Body of pancreas (tissue), 4 donors: ENCODE data around the gene SMIM41. TPM values are rescaled to one million over a fixed set of nuclear protein-coding genes. Genes with fewer than 3 reads are reported as not detected.
"Not testable (repeated sequence)": the region's sequence is repeated elsewhere in the genome, so short reads cannot be mapped to it uniquely, and the experiment has no call there.

Experiments used
- ATAC-seq: fragments of 150-250 bp; one replicate; pipeline ENCODE4 v1.9.1; 2016
- DNase-seq, 4 donors: peaks; one replicate each; pipeline ENCODE4 v3.0.0-alpha.2; 2019
- H3K27ac ChIP-seq, 4 donors: fragments of 200-600 bp; sonication (generic); 1 replicate in 3 of 4; 2 replicates in 1 of 4; pipeline versions ENCODE4 v1.5.1 to v1.6.1; 2016 to 2019; ENCODE audit warnings: mild to moderate bottlenecking in 1 of 4, mixed read lengths in 1 of 4, moderate library complexity in 1 of 4
- H3K27me3 ChIP-seq, 2 donors: fragments of 200-600 bp; sonication (generic); one replicate each; pipeline ENCODE4 v1.6.0; 2016; ENCODE audit warnings: mild to moderate bottlenecking in 1 of 2
- H3K36me3 ChIP-seq, 2 donors: fragments of 200-600 bp; sonication (generic); replicated peaks in 1 of 2; 2 replicates each; pipeline ENCODE4 v1.5.1; 2016; ENCODE audit warnings: low read depth in 2 of 2; ENCODE audit not compliant: insufficient read depth in 1 of 2
- H3K4me1 ChIP-seq: fragments of 200-600 bp; sonication (generic); one replicate; pipeline ENCODE4 v1.6.0; 2016
- H3K4me3 ChIP-seq, 2 donors: fragments of 200-600 bp; sonication (generic); 1 replicate in 1 of 2; 2 replicates in 1 of 2; pipeline ENCODE4 v1.5.1; 2016 to 2019
- H3K9me3 ChIP-seq, 3 donors: fragments of 200-600 bp; sonication (generic); 1 replicate in 2 of 3; 2 replicates in 1 of 3; pipeline ENCODE4 v1.5.1; 2016
- POLR2A ChIP-seq, 3 donors: fragments of 450-650 bp; IDR thresholded peaks; one replicate each; pipeline ENCODE4 v1.6.1; 2016; ENCODE audit warnings: antibody characterized with exemption in 3 of 3, mild to moderate bottlenecking in 2 of 3
- WGBS, 2 donors: methylation state at CpG; one replicate each; pipeline ENCODE4 v1.1.5; 2017; 5-methylcytosine and 5-hydroxymethylcytosine counted together
- intact Hi-C: fragments of 100-400 bp; cut with DNase I; formaldehyde crosslinking; loops from one replicate; pipeline ENCODE4 v1.15.1; 2023
- total RNA-seq, 2 donors: library from RNA; depleted of rRNA; stranded (reverse); fragments of >200 nt; gene quantifications; one replicate each; pipeline ENCODE4 v1.1.0, GENCODE V29; 2016
- TF ChIP-seq, protein P1 (sequence below), 7 experiments: fragments of 450-650 bp in 4 of 7; fragments of 200-600 bp in 3 of 7; sonication (generic) in 3 of 7; IDR thresholded peaks; one replicate each; pipeline ENCODE4 v1.5.1; 2016 to 2019; ENCODE audit warnings: antibody characterized with exemption in 7 of 7

Gene SMIM41
- total RNA-seq, 2 donors from 2014 or later, result 0.26 to 0.66 TPM

DNA sequence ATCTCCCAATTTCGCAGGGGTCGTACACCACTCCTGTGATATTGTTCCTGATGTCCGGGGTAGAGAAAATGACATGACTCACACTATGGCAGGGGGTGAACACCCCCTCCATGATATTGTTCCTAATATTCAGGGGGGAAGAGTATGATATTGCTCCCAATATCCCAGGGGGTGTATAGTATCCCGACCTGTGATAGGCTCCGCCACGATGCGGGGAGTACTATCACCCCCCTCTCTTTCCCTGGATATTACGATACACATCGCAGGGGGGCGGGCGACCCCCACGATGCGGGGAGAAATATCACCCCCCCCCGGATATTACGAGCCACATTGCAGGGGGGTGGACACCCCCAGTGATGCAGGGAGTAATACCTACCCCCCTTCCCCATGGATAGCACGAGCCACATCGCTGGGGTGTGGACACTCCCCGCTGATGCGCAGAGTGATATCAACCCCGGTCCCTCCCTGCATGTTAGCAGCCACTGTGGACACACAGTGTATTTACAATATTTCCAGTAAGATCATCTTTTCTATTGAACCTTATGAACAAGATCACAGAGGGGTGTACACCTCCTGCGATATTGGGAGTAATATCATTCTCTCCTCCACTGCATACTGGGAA is 17.7 kb downstream of the SMIM41 start:
- no peak for ATAC-seq
- intact Hi-C loops, result no loop called here

DNA sequence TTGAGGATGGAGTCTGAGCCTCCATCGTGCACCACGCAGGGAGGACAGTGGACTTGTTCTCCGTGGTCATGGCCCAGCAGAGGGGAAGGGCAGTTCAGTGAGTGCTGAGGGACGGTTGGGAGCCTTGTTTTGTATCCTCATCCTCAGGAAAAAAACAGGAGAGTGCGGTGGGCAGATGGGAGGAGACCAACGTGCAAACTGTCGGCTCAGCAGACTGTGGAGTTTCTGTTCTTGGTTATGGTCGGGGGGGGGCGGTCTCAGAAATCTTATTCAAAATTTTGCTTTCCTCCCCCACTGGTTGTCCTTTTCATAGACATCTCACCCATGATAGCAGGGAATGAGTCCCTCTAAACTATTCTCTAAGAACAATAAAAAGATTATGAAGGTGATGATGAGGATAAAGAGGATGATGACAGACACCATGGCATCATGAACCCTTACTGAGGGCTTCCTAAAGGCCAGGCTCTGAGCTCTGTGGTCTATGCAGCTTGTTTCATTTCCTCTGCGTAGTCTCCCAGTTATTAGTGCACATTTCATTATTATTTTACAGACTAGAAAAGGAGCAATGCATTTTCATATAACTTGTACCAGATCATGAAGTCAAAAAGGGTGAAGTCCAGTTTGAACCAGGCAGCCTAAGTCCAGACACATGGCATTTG is 25.1 kb downstream of the SMIM41 start:
- DNase-seq, H3K9me3 ChIP-seq, ATAC-seq, H3K4me3 ChIP-seq, H3K36me3 ChIP-seq, H3K4me1 ChIP-seq, intact Hi-C loops, H3K27me3 ChIP-seq, H3K27ac ChIP-seq: not testable (repeated sequence)
- 62 to 66% methylated on average over 10 of the region's 10 CpGs for WGBS, 2 donors

More for the DNA sequence above, 17.7 kb downstream of the SMIM41 start:
- no peaks in the 10 kb centered on the region for H3K27me3 ChIP-seq
- H3K36me3 ChIP-seq, result no peaks in the 10 kb centered on the region
- no peak for DNase-seq
- H3K27ac ChIP-seq, result no peak overlapping the region
- TF ChIP-seq, protein P1, sequence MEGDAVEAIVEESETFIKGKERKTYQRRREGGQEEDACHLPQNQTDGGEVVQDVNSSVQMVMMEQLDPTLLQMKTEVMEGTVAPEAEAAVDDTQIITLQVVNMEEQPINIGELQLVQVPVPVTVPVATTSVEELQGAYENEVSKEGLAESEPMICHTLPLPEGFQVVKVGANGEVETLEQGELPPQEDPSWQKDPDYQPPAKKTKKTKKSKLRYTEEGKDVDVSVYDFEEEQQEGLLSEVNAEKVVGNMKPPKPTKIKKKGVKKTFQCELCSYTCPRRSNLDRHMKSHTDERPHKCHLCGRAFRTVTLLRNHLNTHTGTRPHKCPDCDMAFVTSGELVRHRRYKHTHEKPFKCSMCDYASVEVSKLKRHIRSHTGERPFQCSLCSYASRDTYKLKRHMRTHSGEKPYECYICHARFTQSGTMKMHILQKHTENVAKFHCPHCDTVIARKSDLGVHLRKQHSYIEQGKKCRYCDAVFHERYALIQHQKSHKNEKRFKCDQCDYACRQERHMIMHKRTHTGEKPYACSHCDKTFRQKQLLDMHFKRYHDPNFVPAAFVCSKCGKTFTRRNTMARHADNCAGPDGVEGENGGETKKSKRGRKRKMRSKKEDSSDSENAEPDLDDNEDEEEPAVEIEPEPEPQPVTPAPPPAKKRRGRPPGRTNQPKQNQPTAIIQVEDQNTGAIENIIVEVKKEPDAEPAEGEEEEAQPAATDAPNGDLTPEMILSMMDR (IDR thresholded peaks at IDR 0.05), result no peak
- TF ChIP-seq POLR2A (IDR thresholded peaks at IDR 0.05), result no peak
- WGBS, 2 donors, result 64 to 65% methylated on average over 20 to 21 of the region's 21 CpGs
- H3K4me1 ChIP-seq, result peaks cover 17% of the 10 kb centered on the region
- no peak overlapping the region for H3K4me3 ChIP-seq
- H3K9me3 ChIP-seq, result no peaks in the 10 kb centered on the region

DNA sequence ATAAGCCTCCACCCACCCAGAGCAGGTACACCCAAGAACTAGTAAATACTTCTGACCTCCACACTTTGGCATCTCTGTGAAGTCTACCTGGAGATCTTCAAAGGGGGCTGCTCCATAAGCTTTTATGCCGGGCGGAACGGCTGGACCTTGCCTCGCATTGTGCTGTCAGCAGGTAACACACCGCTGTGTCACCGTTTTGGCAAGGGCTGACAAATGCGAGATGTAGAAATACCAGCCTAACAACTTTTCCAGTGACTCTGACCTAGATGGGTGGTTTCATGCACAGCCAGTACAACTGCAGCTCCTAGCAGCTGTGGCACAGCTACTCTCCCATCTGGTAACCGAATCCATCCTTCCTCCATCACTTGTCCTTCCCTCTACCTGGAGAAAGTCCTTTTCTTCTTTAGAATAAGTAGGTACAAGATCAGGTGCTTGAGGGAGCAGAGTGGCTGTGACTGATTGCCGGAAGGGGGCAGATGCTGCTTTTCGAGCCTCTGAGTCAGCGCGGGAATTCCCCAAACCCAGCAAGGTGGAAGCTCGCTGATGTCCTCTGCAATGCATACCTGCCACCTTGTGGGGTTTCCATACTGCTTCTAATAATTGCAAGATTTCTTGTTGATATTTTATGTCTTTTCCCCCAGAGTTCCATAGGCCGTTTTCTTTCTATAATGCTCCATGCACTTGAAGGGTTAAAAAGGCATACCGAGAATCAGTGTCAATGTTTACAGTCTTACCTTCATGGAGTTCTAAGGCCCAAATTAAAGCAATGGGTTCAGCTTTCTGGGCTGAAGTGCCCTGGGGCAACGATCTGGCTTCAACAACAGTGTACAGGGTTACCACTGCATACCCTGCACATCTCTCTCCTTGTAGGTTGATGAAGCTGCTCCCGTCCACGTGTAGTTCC is 37.0 kb downstream of the SMIM41 start:
- H3K9me3 ChIP-seq, H3K4me3 ChIP-seq, H3K36me3 ChIP-seq, ATAC-seq, H3K27me3 ChIP-seq, intact Hi-C loops: not testable (repeated sequence)
- TF ChIP-seq POLR2A (IDR thresholded peaks at IDR 0.05), result peak in 2 of 3 donors; percentile 37 to 59
- TF ChIP-seq, protein P1 (IDR thresholded peaks at IDR 0.05), result peak in 6 of 7 experiments; percentile 21 to 64 (median 41)
- 19 to 24% methylated on average over 15 to 18 of the region's 18 CpGs for WGBS, 2 donors
- peak; percentile 87 to 95 (median 92) for DNase-seq
- H3K27ac ChIP-seq, result peak overlapping the region; percentile 52 to 86 (median 75)
- peaks cover 36% of the 10 kb centered on the region for H3K4me1 ChIP-seq

DNA sequence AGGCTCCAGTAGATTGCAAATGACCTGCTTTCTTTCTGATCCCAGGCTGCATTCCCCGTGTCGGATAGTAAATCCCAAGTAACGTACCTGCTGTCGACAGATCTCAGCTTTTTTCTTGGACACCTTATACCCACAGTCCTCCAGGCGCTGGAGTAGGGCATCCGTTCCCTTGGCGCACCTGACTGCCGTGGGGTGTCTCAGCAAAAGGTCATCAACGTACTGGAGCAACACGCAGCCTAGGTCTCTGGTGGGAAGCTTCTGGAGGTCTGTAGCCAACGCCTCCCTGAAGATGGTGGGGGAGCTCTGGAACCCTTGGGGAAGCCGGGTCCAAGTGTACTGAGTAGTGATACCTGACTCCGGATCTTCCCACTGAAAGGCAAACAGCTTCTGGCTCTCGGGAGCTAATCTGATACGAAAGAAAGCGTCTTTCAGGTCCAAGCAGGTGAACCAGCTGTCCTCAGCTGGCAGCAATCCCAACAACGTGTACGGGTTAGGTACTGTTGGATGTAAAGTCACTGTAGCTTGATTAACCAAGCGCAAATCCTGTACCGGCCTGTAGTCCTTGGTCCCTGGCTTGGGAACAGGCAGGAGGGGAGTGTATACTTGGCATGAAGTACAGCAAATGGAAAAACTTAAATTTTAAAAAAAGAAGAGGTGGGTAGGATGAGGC is 38.4 kb downstream of the SMIM41 start:
- peaks cover 40% of the 10 kb centered on the region for H3K4me1 ChIP-seq
- H3K4me3 ChIP-seq, H3K9me3 ChIP-seq, intact Hi-C loops, H3K27me3 ChIP-seq, ATAC-seq, H3K36me3 ChIP-seq, H3K27ac ChIP-seq: not testable (repeated sequence)
- WGBS, 2 donors, result 82 to 83% methylated on average over 20 of the region's 20 CpGs
- peak in 3 of 4 donors; percentile 36 to 45 (median 44) for DNase-seq

DNA sequence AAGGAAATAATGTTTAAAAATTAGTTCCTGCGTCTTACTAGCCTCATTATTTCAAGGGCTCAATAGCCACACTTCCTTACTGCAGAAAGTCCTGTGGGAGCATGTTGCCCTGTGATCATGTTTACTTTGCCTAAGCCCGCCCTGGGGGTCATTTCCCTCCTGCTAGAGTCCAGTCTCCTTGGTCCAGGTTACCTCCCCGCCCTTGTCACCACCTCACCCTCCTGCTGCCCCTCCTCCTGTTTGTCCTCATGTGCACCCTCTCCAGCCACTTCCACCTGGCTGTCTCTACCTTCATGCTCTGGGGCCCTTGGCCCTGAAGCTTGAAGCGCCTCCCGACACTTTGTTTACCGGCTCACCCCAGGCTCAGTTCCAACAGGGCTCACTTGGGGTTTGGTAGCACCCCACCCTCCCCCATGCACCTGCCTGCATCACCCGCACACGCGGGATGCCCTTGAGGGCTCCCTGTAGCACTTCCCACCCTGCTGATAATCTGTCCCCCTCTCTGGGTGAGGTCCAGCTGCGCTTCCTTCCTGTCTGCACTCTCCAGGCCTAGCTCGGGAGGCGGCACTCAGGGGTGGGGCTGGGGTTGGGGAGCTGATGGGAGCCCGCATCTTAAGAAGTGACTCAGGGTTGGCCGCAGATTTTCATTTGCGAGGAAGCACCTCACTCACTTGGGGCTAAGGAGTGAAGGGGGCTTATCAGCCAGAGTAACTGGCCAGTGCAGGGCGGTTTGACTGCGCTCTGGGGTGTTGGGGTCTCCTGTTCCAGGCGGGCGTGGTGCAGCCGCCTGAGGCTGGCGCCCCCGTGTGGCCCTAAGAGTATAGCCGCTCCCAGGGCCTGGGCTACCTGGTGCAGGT is 40.1 kb downstream of the SMIM41 start:
- DNase-seq (peak; percentile 68 to 73 (median 70)), ATAC-seq (peak; percentile 80)
- H3K9me3 ChIP-seq, result no peaks in the 10 kb centered on the region
- peak overlapping the region in 2 of 4 donors; percentile 44 to 61 for H3K27ac ChIP-seq
- H3K27me3 ChIP-seq, result no peaks in the 10 kb centered on the region
- intact Hi-C loops, result loop anchor here (5.0 kb wide), 1 partner anchor 37 kb away; no protein-coding TSS in a partner anchor
- 17 to 18% methylated on average over 20 to 23 of the region's 23 CpGs for WGBS, 2 donors
- no peak for TF ChIP-seq POLR2A (IDR thresholded peaks at IDR 0.05)
- TF ChIP-seq, protein P1 (IDR thresholded peaks at IDR 0.05), result peak; percentile 51 to 87 (median 68)
- no peaks in the 10 kb centered on the region for H3K36me3 ChIP-seq
- peaks cover 40% of the 10 kb centered on the region for H3K4me1 ChIP-seq
- H3K4me3 ChIP-seq, result no peak overlapping the region
